DMS53 (cell line): ENCODE measurements around the gene NCAPH2.

Experiments
- DNase-seq: peaks from one replicate; lab custom pipeline; 2025; lab: John Stamatoyannopoulos, UW

Gene NCAPH2

DNA sequence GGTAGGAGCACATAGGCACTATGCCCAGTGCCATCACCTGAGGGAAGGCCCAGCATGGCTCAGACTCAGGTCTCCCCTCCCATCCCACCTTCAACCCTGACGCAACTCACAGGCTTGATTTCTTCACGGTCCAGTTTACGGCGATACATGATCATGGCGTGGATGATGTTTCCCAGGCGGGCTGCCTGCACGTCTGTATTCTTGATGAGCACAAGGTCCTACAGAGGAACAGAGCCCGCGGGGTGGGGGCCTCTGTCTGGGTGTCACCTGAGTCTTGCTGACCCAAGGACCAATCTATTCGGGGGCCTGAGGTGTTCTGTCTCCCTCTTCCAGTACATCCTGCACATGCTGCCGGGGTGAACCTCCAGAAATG is 66.3 kb downstream of the NCAPH2 start:
- no peak for DNase-seq
